IMR-90 (cell line): ENCODE data around the gene RGL4. TPM values are rescaled to one million over a fixed set of nuclear protein-coding genes. Genes with fewer than 3 reads are reported as not detected.

Experiments
- ATAC-seq: fragments of 200-7000 bp; cut with Tn5 transposase; 2 replicates; pipeline ENCODE4 v1.9.1; 2020; ENCODE audit warnings: low read depth, mild to moderate bottlenecking, moderate library complexity
- BruUV-seq: library from RNA; stranded (reverse); fragments of 400-500 nt; replicated peaks from 2 replicates; lab custom pipeline; 2021; lab: Mats Ljungman, UMichigan
- CTCF ChIA-PET: fragments of 300-600 bp; formaldehyde crosslinking; extraction: SDS; loops from one replicate; lab custom pipeline; 2021; ENCODE audit warnings: antibody characterized with exemption; lab: Yijun Ruan, JAX
- POLR2A ChIA-PET: fragments of 300-600 bp; sonication (Branson Sonifier 250); formaldehyde crosslinking; loops from one replicate; lab custom pipeline; 2022; ENCODE audit warnings: antibody characterized with exemption; ENCODE audit not compliant: unreplicated experiment; lab: Charles Lee
- DNase-seq: peaks from one replicate; pipeline ENCODE4 v3.0.0; 2013
- H2AFZ ChIP-seq: replicated peaks from 2 replicates; pipeline ENCODE3; 2013; ENCODE audit warnings: low read length, mild to moderate bottlenecking; ENCODE audit not compliant: poor library complexity
- H2AK5ac ChIP-seq: 2 replicates; pipeline ENCODE4 v1.6.1; 2013; ENCODE audit warnings: low read depth, low read length, inconsistent platforms
- H2AK9ac ChIP-seq: replicated peaks from 2 replicates; pipeline ENCODE3; 2013; ENCODE audit warnings: mild to moderate bottlenecking, low read depth, low read length, moderate library complexity; ENCODE audit not compliant: poor library complexity
- H2BK120ac ChIP-seq: 2 replicates; pipeline ENCODE4 v1.6.1; 2013; ENCODE audit warnings: low read depth, low read length, inconsistent platforms
- H2BK15ac ChIP-seq: 3 replicates; pipeline ENCODE4 v1.6.1; 2013; ENCODE audit warnings: low read depth, low read length, inconsistent platforms
- H2BK20ac ChIP-seq: 2 replicates; pipeline ENCODE4 v1.6.1; 2013; ENCODE audit warnings: low read depth, mild to moderate bottlenecking, inconsistent platforms, low read length, moderate library complexity
- H2BK5ac ChIP-seq: 2 replicates; pipeline ENCODE4 v1.6.1; 2013; ENCODE audit warnings: mild to moderate bottlenecking, low read depth, low read length, inconsistent platforms; ENCODE audit not compliant: poor library complexity, severe bottlenecking
- H3K14ac ChIP-seq: replicated peaks from 2 replicates; pipeline ENCODE4 v1.6.1; 2013; ENCODE audit warnings: low read depth, low read length, inconsistent platforms
- H3K18ac ChIP-seq: 2 replicates; pipeline ENCODE4 v1.6.1; 2013; ENCODE audit warnings: low read depth, low read length, control low read depth
- H3K23ac ChIP-seq: 2 replicates; pipeline ENCODE4 v1.6.1; 2013; ENCODE audit warnings: low read depth, low read length, inconsistent platforms
- H3K27ac ChIP-seq: 2 replicates; pipeline ENCODE4 v1.5.1; 2013; ENCODE audit warnings: mild to moderate bottlenecking, control low read depth, low read length; ENCODE audit not compliant: insufficient read depth
- H3K27me3 ChIP-seq: 2 replicates; pipeline ENCODE4 v1.6.1; 2013; ENCODE audit warnings: low read length; ENCODE audit not compliant: control insufficient read depth, insufficient read depth
- H3K36me3 ChIP-seq: 2 replicates; pipeline ENCODE4 v1.6.1; 2013; ENCODE audit warnings: low read length, mixed read lengths; ENCODE audit not compliant: control insufficient read depth, insufficient read depth
- H3K4ac ChIP-seq: 2 replicates; pipeline ENCODE4 v1.6.1; 2013; ENCODE audit warnings: low read depth, low read length, inconsistent platforms
- H3K4me1 ChIP-seq: 2 replicates; pipeline ENCODE4 v1.6.1; 2013; ENCODE audit warnings: low read length, mixed read lengths; ENCODE audit not compliant: control insufficient read depth, insufficient read depth
- H3K4me2 ChIP-seq: 2 replicates; pipeline ENCODE4 v1.6.1; 2013; ENCODE audit warnings: low read depth, mild to moderate bottlenecking, control low read depth, low read length, moderate library complexity
- H3K4me3 ChIP-seq: 2 replicates; pipeline ENCODE4 v1.5.1; 2013; ENCODE audit warnings: low read depth, mild to moderate bottlenecking, control low read depth, low read length, moderate library complexity; ENCODE audit not compliant: insufficient read depth
- H3K56ac ChIP-seq: 2 replicates; pipeline ENCODE4 v1.6.1; 2013; ENCODE audit warnings: low read length, inconsistent platforms; ENCODE audit not compliant: insufficient read depth; ENCODE audit errors: extremely low read depth
- H3K79me1 ChIP-seq, 2 experiments: 2 replicates each; pipeline ENCODE4 v1.6.1; 2013; ENCODE audit warnings: low read length in 2 of 2, inconsistent platforms in 1 of 2, low read depth in 1 of 2
- H3K9ac ChIP-seq: 2 replicates; pipeline ENCODE4 v1.6.1; 2013; ENCODE audit warnings: low read depth, low read length, control low read depth
- H3K9me1 ChIP-seq: 2 replicates; pipeline ENCODE4 v1.6.1; 2013; ENCODE audit warnings: low read length, inconsistent platforms; ENCODE audit not compliant: insufficient read depth
- H3K9me3 ChIP-seq: 2 replicates; pipeline ENCODE4 v1.6.1; 2013; ENCODE audit warnings: low read length; ENCODE audit not compliant: control insufficient read depth, insufficient read depth
- H4K20me1 ChIP-seq: 2 replicates; pipeline ENCODE4 v1.6.1; 2013; ENCODE audit warnings: low read length, inconsistent platforms; ENCODE audit not compliant: insufficient read depth
- H4K5ac ChIP-seq: 2 replicates; pipeline ENCODE4 v1.6.1; 2013; ENCODE audit warnings: mild to moderate bottlenecking, low read depth, low read length, control low read depth
- H4K8ac ChIP-seq, 2 experiments: 2 replicates each; pipeline ENCODE4 v1.6.1; 2013; ENCODE audit warnings: low read depth in 2 of 2, low read length in 2 of 2, control low read depth in 1 of 2, inconsistent platforms in 1 of 2
- H4K91ac ChIP-seq: 2 replicates; pipeline ENCODE4 v1.6.1; 2013; ENCODE audit warnings: low read depth, low read length, inconsistent platforms; ENCODE audit not compliant: insufficient read depth
- BHLHE40 ChIP-seq: fragments of 150-350 bp; IDR thresholded peaks from 2 replicates; pipeline ENCODE4 v1.6.1; 2016; ENCODE audit warnings: mild to moderate bottlenecking, low read depth, low read length
- CEBPB ChIP-seq: IDR thresholded peaks from 2 replicates; pipeline ENCODE4 v1.6.1; 2012; ENCODE audit warnings: low read depth, low read length, improper control_type of control experiment
- FOS ChIP-seq: fragments of 150-350 bp; IDR thresholded peaks from 2 replicates; pipeline ENCODE4 v1.6.1; 2016; ENCODE audit warnings: low read depth, low read length
- RFX5 ChIP-seq: IDR thresholded peaks from 2 replicates; pipeline ENCODE4 v1.8.0; 2012; ENCODE audit warnings: low read depth, mild to moderate bottlenecking, low read length, moderate library complexity
- WGBS, 2 experiments: methylation state at CpG; one replicate each; pipeline versions ENCODE4 v1.1.5 to v1.1.7; 2013; ENCODE audit warnings: missing lambda C conversion rate in 2 of 2; ENCODE audit not compliant: insufficient read length in 1 of 2; ENCODE audit errors: extremely low coverage in 2 of 2; 5-methylcytosine and 5-hydroxymethylcytosine counted together
- dilution Hi-C: fragments of 300-500 bp; cut with HindIII; formaldehyde crosslinking; loops from one replicate; pipeline ENCODE4 v1.14.3; 2018; ENCODE audit warnings: low sequenced_read_pairs; ENCODE audit not compliant: unreplicated experiment
- in situ Hi-C: fragments of 300-500 bp; cut with MboI; formaldehyde crosslinking; loops from 3 replicates; pipeline ENCODE4 v1.14.3; 2019; ENCODE audit warnings: low sequenced_read_pairs, inconsistent platforms, mixed read lengths
- intact Hi-C: fragments of 100-400 bp; cut with micrococcal nuclease; formaldehyde crosslinking; loops from 2 replicates; pipeline ENCODE4 v1.10.0; 2022
- polyA plus RNA-seq, 3 experiments: library from polyadenylated mRNA; depleted of rRNA; stranded (reverse); fragments of >200 nt; gene quantifications; 2 replicates each; pipeline ENCODE4 v1.2.3, GENCODE V29; 2012; ENCODE audit warnings: low replicate concordance in 1 of 3
- total RNA-seq: library from RNA; depleted of rRNA; stranded (reverse); fragments of >200 nt; gene quantifications from 2 replicates; pipeline ENCODE4 v1.2.3, GENCODE V29; 2012

RGL4 gene
- total and polyA plus RNA-seq, 2 of the 4 experiments (the other 2 are of a cell fraction): not detected

DNA sequence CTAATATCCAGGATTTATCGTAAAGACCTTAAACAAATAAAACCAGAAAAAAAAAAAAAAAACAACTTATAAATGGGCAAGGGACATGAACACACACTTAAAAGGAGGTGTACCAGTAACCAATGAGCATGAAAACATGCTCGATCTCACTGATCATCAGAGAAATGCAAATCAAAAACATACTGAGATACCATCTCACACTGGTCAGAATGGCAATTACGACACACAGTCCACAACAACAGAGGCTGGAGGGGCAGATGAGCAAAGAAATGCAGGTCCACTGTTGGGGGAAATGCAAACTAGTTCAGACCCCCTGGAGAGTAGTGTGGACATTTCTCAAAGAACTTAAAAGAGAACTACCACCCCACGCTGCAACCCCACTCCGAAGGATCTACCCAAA is 13.2 kb downstream of the RGL4 start:
- in situ Hi-C loops: no loop called here
- peaks cover 35% of the 10 kb centered on the region for H3K36me3 ChIP-seq
- H3K4me3 ChIP-seq: no peak overlapping the region
- dilution Hi-C loops: no loop called here
- no peaks in the 10 kb centered on the region for H3K27me3 ChIP-seq
- ChIA-PET POLR2A (no interaction called here), CTCF (no interaction called here)
- H2BK20ac ChIP-seq: no peak overlapping the region
- H3K27ac ChIP-seq: no peak overlapping the region
- no peak overlapping the region for H3K56ac ChIP-seq
- H2AK9ac ChIP-seq: no peak overlapping the region
- ATAC-seq: no peak
- H3K4ac ChIP-seq: no peak overlapping the region
- no peak overlapping the region for H3K14ac ChIP-seq
- no peak overlapping the region for H2AK5ac ChIP-seq
- no peak overlapping the region for H2BK5ac ChIP-seq
- no peak overlapping the region for H4K8ac ChIP-seq
- no peak overlapping the region for H2AFZ ChIP-seq
- intact Hi-C loops: loop anchor here (5.0 kb wide), 1 partner anchor 37 kb away; no protein-coding TSS in a partner anchor
- peaks cover 15% of the 10 kb centered on the region; the same call in 1 of the 2 replicates for H3K9me1 ChIP-seq
- H3K18ac ChIP-seq: no peak overlapping the region
- no peak overlapping the region for H2BK120ac ChIP-seq
- 0 out of 2 replicates have a peak, but pooled peaks cover 6% of the 10 kb centered on the region for H4K20me1 ChIP-seq
- BruUV-seq: no TSS peak
- no CpG with 5 or more reads among the region's 5 CpGs for WGBS, 2 experiments
- DNase-seq: no peak
- no peak overlapping the region for H4K91ac ChIP-seq
- H4K5ac ChIP-seq: no peak overlapping the region
- peaks cover 6% of the 10 kb centered on the region for H3K4me1 ChIP-seq
- H3K4me2 ChIP-seq: no peak overlapping the region
- TF ChIP-seq RFX5 (no peak), CEBPB (no peak), FOS (no peak), BHLHE40 (no peak)
- no peak overlapping the region for H3K23ac ChIP-seq
- H3K9ac ChIP-seq: no peak overlapping the region
- no peak overlapping the region for H2BK15ac ChIP-seq
- H3K9me3 ChIP-seq: no peaks in the 10 kb centered on the region
- peaks cover 44 to 53% of the 10 kb centered on the region in 2 experiments for H3K79me1 ChIP-seq
